ENCODE data around the gene DNAH2. TPM values are rescaled to one million over a fixed set of nuclear protein-coding genes. Genes with fewer than 3 reads are reported as not detected.

DNAH2 gene
- total and polyA plus RNA-seq, 2 donors (not counting 3 experiments of a cell fraction or from before 2014, with no cell fraction given): 0.10 to 0.11 TPM

GRCh38 chr17:7873051-7873450 is 155.5 kb downstream of the DNAH2 start:
- POLR2A ChIA-PET: no interaction called here

More at GRCh38 chr17:7873051-7873450, 155.5 kb downstream of the DNAH2 start:
- H3K4me1 ChIP-seq (ENCODE audit: control insufficient read depth, extremely low read depth, insufficient read depth, low read length): no peaks in the 10 kb centered on the region
- no peak overlapping the region for H3K4me2 ChIP-seq (ENCODE audit: insufficient read depth, low read length)
- no peak overlapping the region for H2AFZ ChIP-seq (ENCODE audit: low read depth, low read length)
- BruUV-seq (replicated peaks): no TSS peak
- peaks cover 3 to 5% of the 10 kb centered on the region in 2 experiments for H3K36me3 ChIP-seq (ENCODE audit: control insufficient read depth in 2 of 2, extremely low read depth in 1 of 2, insufficient read depth in 2 of 2, low read length in 2 of 2)
- no peak overlapping the region for H3K4me3 ChIP-seq (replicated peaks in 1 of 3; ENCODE audit: insufficient read depth in 1 of 3, low read depth in 1 of 3, low read length in 3 of 3)
- no peaks in the 10 kb centered on the region for H3K27me3 ChIP-seq (ENCODE audit: control insufficient read depth in 2 of 2, insufficient read depth in 2 of 2, low read length in 2 of 2)
- H3K79me2 ChIP-seq (ENCODE audit: control insufficient read depth, insufficient read depth, low read length): no peaks in the 10 kb centered on the region
- CTCF ChIA-PET: interaction anchor here (2.0 kb wide), 1 partner anchor 11 kb away, joined by 4 read pairs; no protein-coding TSS in a partner anchor
- TF ChIP-seq, protein P1, sequence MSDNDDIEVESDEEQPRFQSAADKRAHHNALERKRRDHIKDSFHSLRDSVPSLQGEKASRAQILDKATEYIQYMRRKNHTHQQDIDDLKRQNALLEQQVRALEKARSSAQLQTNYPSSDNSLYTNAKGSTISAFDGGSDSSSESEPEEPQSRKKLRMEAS (IDR thresholded peaks at IDR 0.05; ENCODE audit: insufficient read depth, insufficient read length): no peak
- TF ChIP-seq POLR2A (IDR thresholded peaks at IDR 0.05; ENCODE audit: low read depth, low read length) (no peak), CTCF (IDR thresholded peaks at IDR 0.05; ENCODE audit: extremely low read depth in 1 of 2, insufficient read depth in 1 of 2, low read depth in 1 of 2, low read length in 2 of 2) (no peak), GATA2 (IDR thresholded peaks at IDR 0.05; ENCODE audit: insufficient read depth, insufficient read length, low read depth, low read length) (no peak), MYC (IDR thresholded peaks at IDR 0.05; ENCODE audit: low read depth, low read length) (no peak)
- no peak for DNase-seq (ENCODE audit: low read depth, low spot score)
- no peak overlapping the region for H3K27ac ChIP-seq (ENCODE audit: insufficient read depth, low read depth, low read length)
- H3K9me3 ChIP-seq (replicated peaks; ENCODE audit: control insufficient read depth, insufficient read depth, low read length): no peaks in the 10 kb centered on the region
- dilution Hi-C loops (cut with MboI; ENCODE audit: extremely low pct_ligation_motif_present, low sequenced_read_pairs): no loop called here
- intact Hi-C loops (cut with micrococcal nuclease): no loop called here
- H3K9me1 ChIP-seq (replicated peaks; ENCODE audit: control insufficient read depth, extremely low read depth, insufficient read depth, low read length): no peaks in the 10 kb centered on the region
- FAIRE-seq: no peak
- H4K20me1 ChIP-seq (replicated peaks; ENCODE audit: control insufficient read depth, extremely low read depth, insufficient read depth, low read length): no peaks in the 10 kb centered on the region
- no peak overlapping the region for H3K9ac ChIP-seq (replicated peaks; ENCODE audit: extremely low read depth, insufficient read depth, low read length)
